ENCODE results near the gene DPP6. TPM values are rescaled to one million over a fixed set of nuclear protein-coding genes. Genes with fewer than 3 reads are reported as not detected.

The DPP6 gene
- polyA plus RNA-seq, 2 of the 4 experiments (the other 2 are of a cell fraction): not detected

DNA sequence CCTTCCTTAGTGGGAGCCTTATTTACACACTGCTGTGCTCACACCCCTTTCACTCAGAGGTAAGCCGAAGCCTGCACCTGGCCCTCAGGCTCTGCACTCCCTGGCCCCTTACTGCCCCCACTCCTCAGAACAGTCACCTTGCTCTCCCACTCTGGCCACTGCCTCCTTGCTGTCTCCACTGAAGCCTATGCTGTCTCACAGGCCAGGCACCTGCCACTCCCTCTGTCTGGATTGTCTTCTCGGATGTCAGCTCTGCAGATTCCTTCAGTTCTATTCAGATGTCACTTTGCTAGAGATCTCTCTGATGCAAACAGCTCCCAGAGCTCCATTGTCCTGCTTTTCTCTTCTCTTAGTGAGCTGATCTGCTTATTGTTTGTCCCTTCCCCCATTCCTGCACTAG, 390.7 kb downstream of the DPP6 start (continued):
- TF ChIP-seq ATOH8 (CRISPR knock-in tag; IDR thresholded peaks at IDR 0.05; ENCODE audit: low read depth): no peak
- TF ChIP-seq PHF8 (IDR thresholded peaks at IDR 0.05; ENCODE audit: borderline replicate concordance, low read depth): no peak

DNA sequence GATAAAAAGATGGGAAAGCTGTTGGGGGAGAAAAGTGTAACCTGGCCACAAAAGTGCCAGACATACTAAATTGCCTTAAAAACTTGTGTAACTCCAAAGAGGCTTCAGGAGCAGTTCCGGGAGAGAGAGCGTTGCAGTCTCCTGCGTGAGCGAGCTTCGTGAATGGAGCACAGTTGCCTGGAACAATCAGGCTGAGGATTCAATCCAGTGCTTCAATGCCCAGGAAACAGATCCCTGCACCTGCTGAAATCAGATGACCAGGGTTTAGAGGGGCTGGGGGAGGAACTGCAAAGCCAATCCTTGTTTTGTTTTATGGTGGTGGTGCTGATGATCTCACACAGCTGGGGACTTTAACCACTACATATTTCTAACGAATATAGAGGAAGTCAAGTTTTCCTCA, 398.3 kb downstream of the DPP6 start:
- no peak overlapping the region for H3K4me3 ChIP-seq
- H3K4me1 ChIP-seq: no peaks in the 10 kb centered on the region
- no peak for DNase-seq (ENCODE audit: low read depth in 1 of 2, low spot score in 1 of 2)
- ChIA-PET POLR2A (no interaction called here), CTCF (interaction anchor here (0.7 kb wide), 1 partner anchor 126 kb away, joined by 3 read pairs; no protein-coding TSS in a partner anchor)
- H3K9me3 ChIP-seq: no peaks in the 10 kb centered on the region
- no peak for FAIRE-seq
- ATAC-seq: no peak
- TF ChIP-seq EHMT2 (IDR thresholded peaks at IDR 0.05; ENCODE audit: low read depth): no peak
- TF ChIP-seq EHF (CRISPR knock-in tag; IDR thresholded peaks at IDR 0.05): no peak
- no peak for TF ChIP-seq ZSCAN20 (CRISPR knock-in tag; IDR thresholded peaks at IDR 0.05)
- no peak for TF ChIP-seq HOXB5 (CRISPR knock-in tag; IDR thresholded peaks at IDR 0.05)
- TF ChIP-seq CTCF (IDR thresholded peaks at IDR 0.05): no peak
- no peak for TF ChIP-seq ELK1 (IDR thresholded peaks at IDR 0.05; ENCODE audit: low read depth, low read length)
- TF ChIP-seq ESRRA (IDR thresholded peaks at IDR 0.05; ENCODE audit: borderline replicate concordance, low read length): no peak
- TF ChIP-seq SREBF2 (IDR thresholded peaks at IDR 0.05): no peak
- no peak for TF ChIP-seq MYC (IDR thresholded peaks at IDR 0.05; ENCODE audit: borderline replicate concordance, low read length)
- no peak for TF ChIP-seq HMGXB4 (CRISPR knock-in tag; IDR thresholded peaks at IDR 0.05; ENCODE audit: borderline replicate concordance)
- no peak for TF ChIP-seq HEYL (CRISPR knock-in tag; IDR thresholded peaks at IDR 0.05)
- no peak for TF ChIP-seq HES2 (IDR thresholded peaks at IDR 0.05)
- TF ChIP-seq NFE2L2 (conservative IDR thresholded peaks at IDR 0.05; ENCODE audit: low read length): no peak
- TF ChIP-seq ZNF302 (CRISPR knock-in tag; IDR thresholded peaks at IDR 0.05): no peak
- TF ChIP-seq MAFK (IDR thresholded peaks at IDR 0.05; ENCODE audit: partially characterized antibody): no peak
- TF ChIP-seq POLR2A (IDR thresholded peaks at IDR 0.05; ENCODE audit: low read length): no peak
- no peak for TF ChIP-seq RARB (CRISPR knock-in tag; IDR thresholded peaks at IDR 0.05)
- no peak for TF ChIP-seq CHD4 (IDR thresholded peaks at IDR 0.05; ENCODE audit: borderline replicate concordance)
- 18% methylated on average over 6 of the region's 6 CpGs for WGBS (ENCODE audit: missing lambda C conversion rate)
- H3K27ac ChIP-seq: no peak overlapping the region
- H3K4me2 ChIP-seq: no peak overlapping the region
